ENCODE measurements around the gene ACTRT3.
A peak's percentile ranks its signal among the peaks of the same experiment; 100 is the strongest.
"Not testable (repeated sequence)": the region's sequence is repeated elsewhere in the genome, so short reads cannot be mapped to it uniquely, and the experiment has no call there.

Gene ACTRT3

GRCh38 chr3:169772305-169772896 is 3.0 kb upstream of the ACTRT3 start:
- peak; percentile 88 for DNase-seq

- DNase-seq: peak; percentile 84
Observed at GRCh38 chr3:169771497-169772304, 2.3 kb upstream of the ACTRT3 start.

DNA sequence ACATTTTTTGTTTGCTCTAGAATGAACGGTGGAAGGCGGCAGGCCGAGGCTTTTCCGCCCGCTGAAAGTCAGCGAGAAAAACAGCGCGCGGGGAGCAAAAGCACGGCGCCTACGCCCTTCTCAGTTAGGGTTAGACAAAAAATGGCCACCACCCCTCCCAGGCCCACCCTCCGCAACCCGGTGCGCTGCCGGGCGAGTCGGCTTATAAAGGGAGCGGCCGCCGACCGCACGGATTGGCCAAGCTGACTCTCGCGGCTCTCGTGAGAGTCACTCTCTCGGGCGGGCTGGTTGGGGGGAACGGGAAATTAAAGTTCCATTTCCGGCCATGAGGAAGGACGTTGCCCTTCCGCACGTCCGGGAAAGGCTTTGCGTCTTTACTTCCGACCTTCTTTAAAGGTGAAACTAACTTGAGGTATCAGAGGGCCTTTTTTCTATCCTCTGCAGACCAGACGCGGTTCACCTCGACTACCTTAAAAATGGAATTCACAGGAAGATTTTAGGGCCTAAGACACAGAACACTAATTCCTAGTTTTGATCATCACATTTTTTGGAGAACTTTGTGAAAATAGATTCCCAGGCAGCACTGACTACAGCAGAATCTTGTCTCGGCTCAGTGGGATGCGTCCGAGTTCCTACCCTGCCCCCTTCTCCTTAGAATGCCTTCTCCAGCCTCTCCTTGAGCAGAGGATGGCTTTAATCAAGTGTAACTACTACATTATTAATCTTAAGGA is 4.3 kb downstream of the ACTRT3 start, which contains the start of gene TERC:
TERC (minus strand) TSS at position 179 of the 731 bp plus-strand sequence.
- peak; percentile 94 for DNase-seq

- peak; percentile 69 for DNase-seq
Observed at GRCh38 chr3:169764312-169764881, 5.0 kb downstream of the ACTRT3 start.

DNA sequence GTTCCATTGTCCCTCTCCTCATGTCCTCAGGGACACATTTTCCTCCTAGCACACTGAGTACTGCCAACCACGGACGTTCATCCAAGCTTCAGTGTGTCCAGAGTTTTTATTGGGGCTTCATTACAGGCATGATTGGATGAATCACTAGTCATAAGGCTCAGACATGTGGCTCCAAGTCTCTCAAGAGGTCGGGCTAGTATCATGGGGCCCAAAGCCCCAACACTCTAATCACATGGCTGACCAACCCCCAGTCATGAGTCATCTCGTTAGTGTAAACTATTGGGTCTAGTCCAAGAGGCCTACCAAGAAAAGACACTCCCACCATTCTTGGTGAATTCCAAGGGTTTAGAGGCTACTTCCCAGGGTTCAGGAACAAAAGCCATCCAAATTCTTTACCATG is 8.9 kb downstream of the ACTRT3 start:
- peak; percentile 8 for DNase-seq

GRCh38 chr3:169759256-169759655 is 10.1 kb downstream of the ACTRT3 start:
- DNase-seq: no peak

DNA sequence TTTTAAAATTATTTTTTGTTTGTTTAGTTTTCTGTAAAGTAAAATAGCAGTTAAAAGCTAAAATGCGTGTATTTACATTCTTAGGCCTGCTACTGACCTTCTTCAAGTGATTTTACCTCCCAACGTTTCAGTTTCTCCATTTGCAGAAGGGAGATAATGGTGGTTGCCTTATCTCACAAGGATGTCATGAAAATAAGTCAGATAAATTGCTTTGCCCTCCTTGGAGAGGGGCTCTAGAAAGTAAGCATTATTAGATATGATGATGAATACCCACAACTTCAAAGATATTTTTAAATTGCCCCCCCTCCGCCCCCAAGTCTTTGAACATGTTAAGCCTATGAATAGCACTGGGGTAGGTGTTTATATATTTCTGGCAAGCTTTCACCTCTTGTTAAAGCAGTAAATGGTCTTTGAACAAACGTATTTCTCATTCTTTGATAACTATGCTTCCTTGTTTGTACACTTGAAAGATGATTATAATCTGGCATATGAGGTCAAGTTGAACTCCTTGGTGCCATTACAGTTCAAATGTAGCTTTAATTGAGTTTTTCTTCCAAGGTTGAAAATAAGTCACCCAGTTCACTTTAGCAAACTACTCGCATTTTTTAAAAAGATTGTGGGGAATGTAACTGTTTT is 10.9 kb downstream of the ACTRT3 start:
- no peak for DNase-seq

DNA sequence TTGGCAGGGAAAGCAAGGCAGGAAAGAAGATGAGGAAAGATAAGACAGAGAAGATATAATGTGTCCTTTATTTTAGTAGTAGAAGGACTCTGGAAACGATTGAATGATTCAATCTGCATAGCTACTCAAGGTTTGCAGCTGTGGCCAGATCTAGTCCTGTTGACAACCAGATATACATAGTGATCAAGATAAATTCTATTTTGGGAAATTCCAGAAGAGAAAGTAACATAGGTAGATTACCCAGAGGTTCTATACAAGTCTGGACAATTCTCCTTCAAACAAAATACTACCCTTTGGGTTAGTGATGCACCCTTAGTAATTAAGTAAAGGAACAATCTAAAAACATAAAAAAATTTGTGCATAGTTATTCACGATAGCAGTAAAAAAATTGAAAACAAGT is 13.9 kb downstream of the ACTRT3 start:
- no peak for DNase-seq

DNA sequence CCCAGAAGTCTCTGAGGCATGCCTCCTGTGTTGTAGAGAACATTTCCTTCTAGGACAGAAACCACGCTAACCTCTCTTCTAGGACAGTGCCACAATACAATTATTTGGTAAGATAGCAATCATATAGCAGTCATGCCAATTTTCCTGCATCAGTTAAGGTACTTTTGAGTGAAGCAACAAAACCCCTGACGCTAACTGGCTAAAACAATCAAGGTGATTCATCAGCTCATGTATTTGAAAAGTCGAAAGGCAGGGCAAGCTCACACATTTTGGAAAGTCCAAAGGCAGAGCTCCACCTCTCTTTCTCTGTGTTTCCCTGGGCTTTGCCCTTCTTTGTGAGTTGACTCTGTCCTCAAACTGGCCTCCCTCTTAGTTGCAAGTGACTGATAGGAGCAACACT is 14.7 kb downstream of the ACTRT3 start:
- DNase-seq: no peak

GRCh38 chr3:169751875-169752274 is 17.5 kb downstream of the ACTRT3 start:
- DNase-seq: no peak

DNA sequence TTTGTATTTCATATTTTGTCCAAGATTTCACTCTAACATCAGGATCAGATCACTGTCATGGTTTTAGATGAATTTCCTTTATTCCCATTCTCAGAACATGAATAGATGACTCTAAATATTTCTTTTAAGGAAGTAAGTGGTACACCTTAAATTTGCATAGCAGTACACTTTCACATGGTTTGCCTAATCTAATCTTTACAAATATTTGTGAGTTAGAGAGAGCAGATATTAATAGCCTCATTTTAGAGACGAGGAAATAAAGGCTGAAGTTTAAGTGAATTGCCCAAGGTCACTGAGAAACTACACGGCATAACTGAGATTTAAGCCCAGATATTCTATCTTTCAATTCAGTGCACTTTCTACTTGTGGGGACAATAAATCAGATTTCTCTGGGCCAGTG is 18.7 kb downstream of the ACTRT3 start:
- DNase-seq: no peak

GRCh38 chr3:169748670-169749069 is 20.7 kb downstream of the ACTRT3 start:
- DNase-seq: peak; percentile 80

GRCh38 chr3:169746924-169747323 is 22.4 kb downstream of the ACTRT3 start:
- no peak for DNase-seq

GRCh38 chr3:169744366-169745054 is 24.9 kb downstream of the ACTRT3 start:
- peak; percentile 32 for DNase-seq

DNA sequence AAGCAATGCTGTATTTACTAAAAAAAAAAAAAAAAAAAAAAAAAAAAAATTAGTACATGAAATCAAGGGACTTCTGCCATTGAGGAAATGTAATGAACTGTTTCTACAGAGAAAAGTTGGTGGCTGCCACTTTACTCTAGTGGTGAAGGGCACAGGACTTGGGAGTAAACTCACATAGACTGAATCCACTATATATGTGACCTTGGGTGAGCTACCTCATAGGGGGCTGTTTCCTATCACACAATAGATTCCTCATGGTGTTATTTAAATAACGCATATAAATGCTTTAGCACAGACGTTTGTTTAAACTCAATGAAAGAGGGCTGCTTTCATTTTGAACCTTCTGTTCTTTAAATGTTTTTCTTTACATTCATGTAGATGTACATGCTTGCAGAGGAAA is 30.3 kb downstream of the ACTRT3 start:
- no peak for DNase-seq

DNA sequence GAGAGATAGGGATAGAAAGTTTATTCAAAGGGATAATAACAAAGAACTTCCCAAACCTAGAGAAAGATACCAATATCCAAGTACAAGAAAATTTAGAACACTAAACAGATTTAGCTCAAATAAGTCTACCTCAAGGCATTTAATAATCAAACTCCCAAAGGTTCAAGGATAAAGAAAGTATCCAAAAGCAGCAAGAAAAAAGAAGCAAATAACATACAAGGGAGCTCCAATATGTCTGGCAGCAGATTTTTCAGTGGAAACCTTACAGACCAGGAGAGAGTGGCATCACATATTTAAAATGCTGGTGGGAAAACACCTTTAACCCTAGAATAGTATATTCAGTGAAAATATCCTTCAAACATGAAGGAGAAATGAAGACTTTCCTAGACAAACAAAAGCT is 37.5 kb downstream of the ACTRT3 start:
- not testable (repeated sequence) for DNase-seq

- DNase-seq: no peak
Observed at GRCh38 chr3:169722724-169723123, 46.6 kb downstream of the ACTRT3 start.

DNA sequence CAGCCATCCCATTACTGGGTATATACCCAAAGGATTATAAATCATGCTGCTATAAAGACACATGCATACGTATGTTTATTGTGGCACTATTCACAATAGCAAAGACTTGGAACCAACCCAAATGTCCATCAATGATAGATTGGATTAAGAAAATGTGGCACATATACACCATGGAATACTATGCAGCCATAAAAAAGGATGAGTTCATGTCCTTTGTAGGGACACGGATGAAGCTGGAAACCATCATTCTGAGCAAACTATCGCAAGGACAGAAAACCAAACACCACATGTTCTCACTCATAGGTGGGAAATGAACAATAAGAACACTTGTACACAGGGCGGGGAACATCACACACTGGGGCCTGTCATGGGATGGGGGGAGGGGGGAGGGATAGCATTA is 50.9 kb downstream of the ACTRT3 start:
- not testable (repeated sequence) for DNase-seq
